ENCODE data around the gene ZNF432.
A peak's percentile ranks its signal among the peaks of the same experiment; 100 is the strongest.

ZNF432 gene

DNA sequence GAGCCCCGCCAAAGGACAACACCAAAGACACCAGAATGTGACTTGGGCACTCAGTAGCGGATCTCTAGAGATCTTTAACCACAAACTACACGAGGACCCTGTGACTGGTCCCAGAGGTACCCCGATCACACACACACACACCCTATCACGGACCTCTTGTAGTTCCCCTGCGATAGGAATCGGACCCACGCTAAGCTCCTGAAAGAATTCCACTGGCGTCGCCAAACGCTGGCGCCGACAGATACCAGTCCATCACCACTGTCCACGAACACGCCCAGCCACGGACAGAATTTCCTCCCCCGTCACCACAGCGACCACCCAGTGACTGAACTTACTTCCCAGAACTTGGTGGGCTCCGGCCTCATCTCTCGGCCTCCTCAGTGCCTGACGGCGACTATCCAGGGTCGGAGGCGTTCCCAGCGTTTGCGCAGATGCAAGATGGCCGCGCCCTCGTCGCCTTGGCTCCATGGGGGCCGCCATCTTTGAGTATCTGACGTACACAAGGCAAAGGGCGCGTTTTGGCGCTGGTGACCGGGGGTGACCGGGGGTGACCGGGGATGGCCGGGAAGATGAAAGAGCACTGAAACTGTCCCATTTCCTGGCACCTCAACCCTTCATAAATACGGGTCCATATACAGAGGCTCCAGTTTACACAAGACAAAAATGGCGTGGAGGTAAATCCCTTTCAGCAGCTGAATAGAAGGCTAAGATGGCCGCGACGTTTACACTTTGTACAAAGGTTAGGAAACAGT, 40.7 kb downstream of the ZNF432 start, which contains the start of gene ZNF615:
Gene ZNF615 (minus strand): TSS at position 406 of the 752 bp plus-strand sequence. CDS start 4,500 bp downstream, outside the sequence.
- peak; percentile 91 for DNase-seq

DNA sequence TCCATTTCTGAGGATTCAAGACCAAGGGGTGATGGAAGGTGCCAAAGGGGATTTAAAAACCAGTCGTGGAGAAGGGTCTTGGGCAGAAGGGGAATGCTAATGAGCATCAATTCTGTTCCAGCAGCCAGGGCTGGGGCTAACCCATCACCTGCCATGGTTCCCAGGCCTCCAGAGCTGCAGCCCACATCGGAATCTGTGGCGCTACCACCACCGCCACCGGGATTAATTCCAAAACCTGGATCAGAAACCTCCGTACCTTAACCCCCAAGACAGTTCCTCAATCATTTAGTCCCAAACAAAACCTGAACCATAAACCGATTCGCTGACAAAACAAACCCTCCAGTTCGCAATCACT, 41.2 kb downstream of the ZNF432 start:
- DNase-seq = no peak

DNA sequence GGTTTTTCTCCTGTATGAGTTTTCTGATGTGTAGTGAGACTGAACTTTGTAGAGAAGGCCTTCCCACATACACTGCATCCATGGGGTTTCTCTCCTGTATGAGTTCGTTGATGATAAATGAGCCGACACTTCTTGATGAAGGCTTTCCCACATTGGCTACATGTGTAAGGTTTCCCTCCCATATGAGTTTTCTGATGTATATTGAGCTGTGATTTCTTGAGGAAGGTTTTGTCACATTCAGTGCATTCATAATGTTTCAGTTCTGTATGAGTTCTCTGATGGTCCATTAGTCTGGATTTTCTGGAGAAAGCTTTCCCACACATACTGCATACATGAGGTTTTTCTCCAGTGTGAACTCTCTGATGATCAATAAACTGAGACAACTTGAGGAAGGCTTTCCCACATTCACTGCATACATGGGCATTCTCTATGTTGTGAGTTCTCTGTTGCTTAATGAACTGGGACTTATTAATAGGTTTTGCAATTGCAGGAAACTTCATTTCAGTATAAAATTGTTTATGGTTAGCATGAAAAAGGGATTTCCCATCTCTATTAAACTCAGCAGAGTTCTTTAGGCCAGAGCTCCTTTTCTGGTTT, 54.5 kb downstream of the ZNF432 start:
- no peak for DNase-seq

DNA sequence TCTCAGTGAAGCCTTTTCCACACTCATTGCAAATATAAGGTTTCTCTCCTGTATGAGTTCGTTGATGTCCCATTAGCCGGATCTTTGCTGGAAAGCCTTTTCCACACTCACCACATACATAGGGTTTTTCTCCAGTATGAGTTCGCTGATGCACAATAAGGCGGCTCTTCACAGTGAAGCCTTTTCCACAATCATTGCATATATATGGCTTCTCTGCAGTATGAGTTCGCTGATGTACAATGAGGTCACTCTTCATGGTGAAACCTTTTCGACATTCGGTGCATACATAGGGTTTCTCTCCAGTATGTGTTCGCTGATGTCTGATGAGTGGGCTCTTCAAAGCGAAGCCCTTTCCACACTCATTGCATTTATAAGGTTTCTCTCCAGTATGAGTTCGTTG, 55.2 kb downstream of the ZNF432 start:
- no peak for DNase-seq

DNA sequence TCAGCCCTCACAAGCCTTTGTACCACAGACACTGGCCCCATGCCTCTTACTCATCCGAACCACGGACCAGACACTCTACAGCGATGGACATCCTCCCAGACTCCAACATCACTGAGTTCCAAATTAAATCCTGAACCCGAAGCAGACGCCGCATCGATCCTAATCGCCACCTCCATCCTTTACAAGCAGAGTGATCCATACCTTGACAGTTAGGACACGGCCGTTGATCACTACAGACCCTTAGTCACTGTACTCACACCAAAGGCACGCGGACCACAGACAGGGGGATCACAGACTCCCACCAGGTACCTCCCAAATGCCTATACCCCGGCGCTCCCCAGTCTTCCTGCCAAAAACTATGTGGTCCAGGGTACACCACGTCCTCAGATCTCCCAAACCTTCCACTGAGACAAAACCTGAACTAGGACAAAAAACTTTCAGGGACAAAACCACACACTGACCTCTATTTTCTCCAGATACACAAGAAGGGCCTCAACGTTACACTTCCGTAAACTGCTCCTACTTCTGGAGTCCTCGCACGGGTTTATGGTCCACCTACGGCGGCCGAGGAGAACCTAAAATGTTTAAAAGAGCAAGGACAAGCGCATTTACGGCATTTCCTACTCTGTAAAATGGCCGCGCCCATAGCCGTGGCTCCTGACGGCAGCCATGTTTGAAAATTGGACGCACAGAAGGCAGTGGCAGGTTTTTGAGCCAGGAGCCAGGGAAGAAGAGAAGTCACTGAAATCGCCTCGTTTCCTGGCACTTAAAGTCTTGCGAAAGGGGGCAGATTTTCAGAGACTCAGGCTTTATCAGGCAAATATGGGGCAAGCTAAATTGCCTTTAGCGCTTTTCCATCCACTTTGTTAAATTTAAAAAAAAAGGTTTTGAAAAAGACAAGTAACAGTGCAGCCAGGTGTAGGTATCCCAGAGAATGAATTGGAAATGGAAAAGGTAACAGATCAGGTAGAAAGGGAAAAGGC, 62.0 kb downstream of the ZNF432 start, which contains the start of gene ZNF350:
Gene ZNF350 (minus strand): TSS at position 532 of the 983 bp plus-strand sequence. CDS start 12,480 bp downstream, outside the sequence.
- DNase-seq = peak; percentile 90

DNA sequence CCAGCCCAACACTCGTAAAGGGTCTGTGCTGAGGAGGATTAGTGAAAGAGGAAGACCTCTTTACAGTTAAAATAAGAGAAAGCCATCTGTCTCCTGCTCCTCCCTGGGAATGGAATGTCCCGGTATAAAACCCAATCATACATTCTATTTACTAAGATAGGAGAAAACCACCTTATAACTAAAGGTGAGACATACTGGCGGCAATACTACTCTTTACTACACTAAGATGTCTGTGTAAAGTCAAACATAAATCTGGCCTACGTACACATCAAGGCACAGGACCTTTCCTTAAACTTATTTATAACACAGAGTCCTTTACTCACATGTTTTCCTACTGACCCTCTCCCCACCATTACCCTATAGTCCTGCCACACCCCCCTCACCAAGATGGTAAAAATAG, 65.3 kb downstream of the ZNF432 start:
- no peak for DNase-seq

All from activated CD4-positive, alpha-beta T cell treated with anti-CD3 and anti-CD28 coated beads for 48 hours (primary cell).